ENCODE data around the gene SLC30A5. TPM values are rescaled to one million over a fixed set of nuclear protein-coding genes. Genes with fewer than 3 reads are reported as not detected.
A peak's percentile ranks its signal among the peaks of the same experiment; 100 is the strongest.

SLC30A5 gene
- polyA plus RNA-seq, 2 of the 4 experiments (the other 2 are of a cell fraction) = 51.2 to 74.6 TPM

GRCh38 chr5:69090158-69090557 is 3.7 kb upstream of the SLC30A5 start (continued):
- TF ChIP-seq RARB (CRISPR knock-in tag; IDR thresholded peaks at IDR 0.05) (no peak), EHMT2 (IDR thresholded peaks at IDR 0.05; ENCODE audit: low read depth) (no peak)

GRCh38 chr5:69091771-69092170 is 2.0 kb upstream of the SLC30A5 start:
- Histone ChIP-seq H3K4me3 (no peak overlapping the region), H3K27ac (no peak overlapping the region), H3K4me1 (peaks cover 8% of the 10 kb centered on the region), H3K9me3 (no peaks in the 10 kb centered on the region), H3K4me2 (no peak overlapping the region)
- POLR2A ChIA-PET = no interaction called here
- 84% methylated on average over 6 of the region's 6 CpGs for WGBS (ENCODE audit: missing lambda C conversion rate)
- DNase-seq (ENCODE audit: low read depth in 1 of 2, low spot score in 1 of 2) (no peak), FAIRE-seq (no peak), ATAC-seq (no peak)
- CTCF ChIA-PET = no interaction called here
- TF ChIP-seq HEYL (CRISPR knock-in tag; IDR thresholded peaks at IDR 0.05) = no peak
- TF ChIP-seq HMGXB4 (CRISPR knock-in tag; IDR thresholded peaks at IDR 0.05; ENCODE audit: borderline replicate concordance) = no peak
- TF ChIP-seq MAZ (IDR thresholded peaks at IDR 0.05; ENCODE audit: borderline replicate concordance, low read depth, low read length) = no peak
- TF ChIP-seq CEBPB (IDR thresholded peaks at IDR 0.05) = no peak
- no peak for TF ChIP-seq KDM1A (IDR thresholded peaks at IDR 0.05; ENCODE audit: low read depth)
- TF ChIP-seq PBX3 (IDR thresholded peaks at IDR 0.05) = no peak
- TF ChIP-seq KDM5A (IDR thresholded peaks at IDR 0.05) = no peak
- TF ChIP-seq CBX2 (IDR thresholded peaks at IDR 0.05; ENCODE audit: borderline replicate concordance, low read depth) = no peak
- no peak for TF ChIP-seq TP53 (CRISPR knock-in tag; IDR thresholded peaks at IDR 0.05)
- TF ChIP-seq TFCP2L1 (CRISPR knock-in tag; IDR thresholded peaks at IDR 0.05) = no peak
- no peak for TF ChIP-seq GATA3 (IDR thresholded peaks at IDR 0.05; ENCODE audit: borderline replicate concordance)
- TF ChIP-seq PHF8 (IDR thresholded peaks at IDR 0.05; ENCODE audit: borderline replicate concordance, low read depth) = no peak

GRCh38 chr5:69092969-69093368 is 845 bp upstream of the SLC30A5 start:
- Histone ChIP-seq H3K4me3 (no peak overlapping the region; the same call in 2 of the 3 replicates), H3K4me2 (peak overlapping the region; percentile 66), H3K9me3 (no peaks in the 10 kb centered on the region), H3K4me1 (peaks cover 11% of the 10 kb centered on the region), H3K27ac (peak overlapping the region; percentile 70 to 82)
- TF ChIP-seq MAFK (IDR thresholded peaks at IDR 0.05; ENCODE audit: partially characterized antibody) (peak; percentile 75), HMGXB4 (CRISPR knock-in tag; IDR thresholded peaks at IDR 0.05; ENCODE audit: borderline replicate concordance) (no peak), E2F6 (IDR thresholded peaks at IDR 0.05; ENCODE audit: borderline replicate concordance, low read depth) (no peak)
- POLR2A ChIA-PET = interaction anchor here (0.7 to 1.4 kb wide), 7 partner anchors 8 to 315 kb away, joined by 3 to 9 read pairs (median 6); partner anchors contain the start of genes AK6, CDK7, CENPH and RAD17
- DNase-seq (ENCODE audit: low read depth in 1 of 2, low spot score in 1 of 2) (no peak), ATAC-seq (no peak), FAIRE-seq (no peak)
- CTCF ChIA-PET = interaction anchor here (0.7 to 2.3 kb wide), 51 partner anchors 9 to 880 kb away, joined by 3 to 42 read pairs (median 4); partner anchors contain the start of genes AK6, CCDC125, CENPH and RAD17
- WGBS (ENCODE audit: missing lambda C conversion rate) = 88% methylated on average over 6 of the region's 6 CpGs

- Histone ChIP-seq H3K4me3 (no peak overlapping the region), H3K9me3 (no peaks in the 10 kb centered on the region), H3K27ac (no peak overlapping the region), H3K4me2 (no peak overlapping the region), H3K4me1 (peaks cover 24% of the 10 kb centered on the region)
- no peak for DNase-seq (ENCODE audit: low read depth in 1 of 2, low spot score in 1 of 2)
- FAIRE-seq = no peak
- no peak for ATAC-seq
- POLR2A ChIA-PET = no interaction called here
- CTCF ChIA-PET = no interaction called here
- WGBS (ENCODE audit: missing lambda C conversion rate) = 88% methylated on average over 3 of the region's 3 CpGs
- TF ChIP-seq FOSL2 (IDR thresholded peaks at IDR 0.05) (no peak), FOSL2 (CRISPR knock-in tag; IDR thresholded peaks at IDR 0.05) (no peak), JUN (IDR thresholded peaks at IDR 0.05) (no peak), HDAC2 (IDR thresholded peaks at IDR 0.05) (no peak), JUNB (IDR thresholded peaks at IDR 0.05) (no peak)
Measured at GRCh38 chr5:69099302-69099701, 5.5 kb downstream of the SLC30A5 start.

Data from A549 (cell line).